K562 (cell line): ENCODE data around the gene BHLHE40. TPM values are rescaled to one million over a fixed set of nuclear protein-coding genes. Genes with fewer than 3 reads are reported as not detected.

ENCODE experiments used
- C11orf30 ChIP-seq: fragments of 450-650 bp; IDR thresholded peaks from 2 replicates; pipeline ENCODE4 v1.6.1; 2016; ENCODE audit warnings: low read depth, mild to moderate bottlenecking
- EWSR1 ChIP-seq: fragments of 450-650 bp; IDR thresholded peaks from 2 replicates; pipeline ENCODE4 v1.6.1; 2018; ENCODE audit warnings: borderline replicate concordance, mild to moderate bottlenecking, low read depth, moderate library complexity; ENCODE audit not compliant: partially characterized antibody
- ILF3 ChIP-seq: fragments of 450-650 bp; IDR thresholded peaks from 2 replicates; pipeline ENCODE4 v1.6.1; 2018; ENCODE audit warnings: antibody characterized with exemption, mild to moderate bottlenecking, moderate library complexity, borderline replicate concordance
- LARP7 ChIP-seq: fragments of 450-650 bp; IDR thresholded peaks from 2 replicates; pipeline ENCODE4 v1.6.1; 2016
- NFIX ChIP-seq: fragments of 250-450 bp; sonication (Bioruptor Pico); IDR thresholded peaks from 2 replicates; pipeline ENCODE4 v1.4.0; 2020; ENCODE audit warnings: low read depth, mild to moderate bottlenecking, moderate library complexity
- PPARD ChIP-seq: fragments of 250-450 bp; sonication (Bioruptor Pico); IDR thresholded peaks from 2 replicates; pipeline ENCODE4 v1.8.0; 2022; ENCODE audit warnings: inconsistent platforms, mild to moderate bottlenecking, moderate library complexity
- ZNF431 ChIP-seq: sonication (generic); formaldehyde crosslinking; IDR thresholded peaks from 2 replicates; pipeline ENCODE4 v1.8.0; 2022; ENCODE audit warnings: mild to moderate bottlenecking, missing genetic modification reagents
- ZNF583 ChIP-seq: fragments of 250-450 bp; sonication (Bioruptor Pico); IDR thresholded peaks from 2 replicates; pipeline ENCODE4 v1.4.0; 2020
- polyA plus RNA-seq, 8 experiments: library from polyadenylated mRNA; depleted of rRNA in 4 of 8; stranded (reverse) in 5 of 8; unstranded in 3 of 8; fragments of >200 nt; fragmentation: Nextera tagmentation in 2 of 8; fragmentation: Illumina TruSeq in 1 of 8; extraction: Ambion mirVana in 2 of 8; extraction: Trizol in 1 of 8; gene quantifications; 2 replicates each; pipeline versions ENCODE4 v1.2.1 to v1.2.3, GENCODE V29; 2011 to 2014; ENCODE audit warnings: inconsistent platforms in 1 of 8, missing spikeins in 1 of 8
- total RNA-seq, 7 experiments: library from RNA; depleted of rRNA in 6 of 7; stranded (reverse); fragments of >200 nt in 6 of 7; fragmentation: Illumina TruSeq in 2 of 7; extraction: Trizol in 2 of 7; gene quantifications; 2 replicates each; pipeline versions ENCODE4 v1.2.1 to v1.2.3, GENCODE V29; 2011 to 2021; ENCODE audit warnings: low replicate concordance in 1 of 7
- TF ChIP-seq, protein P1 (sequence below): sonication (generic); formaldehyde crosslinking; IDR thresholded peaks from 2 replicates; pipeline ENCODE4 v1.8.0; 2022; ENCODE audit warnings: missing genetic modification reagents, mild to moderate bottlenecking, borderline replicate concordance
- TF ChIP-seq, protein P2 (sequence below): fragments of 450-650 bp; formaldehyde crosslinking; IDR thresholded peaks from 2 replicates; pipeline ENCODE4 v1.4.0; 2022; ENCODE audit warnings: missing genetic modification characterization
- TF ChIP-seq, protein P3 (sequence below): sonication (generic); formaldehyde crosslinking; IDR thresholded peaks from 2 replicates; pipeline ENCODE4 v1.9.0; 2022; ENCODE audit warnings: mild to moderate bottlenecking, missing genetic modification reagents
- TF ChIP-seq, protein P4 (sequence below), 2 experiments: fragments of 450-650 bp in 1 of 2; sonication (generic) in 1 of 2; formaldehyde crosslinking in 1 of 2; IDR thresholded peaks; 2 replicates each; pipeline versions ENCODE4 v1.7.1 to v1.9.0; 2016 to 2022; ENCODE audit warnings: inconsistent platforms in 1 of 2, mild to moderate bottlenecking in 1 of 2, missing genetic modification reagents in 1 of 2
- TF ChIP-seq, protein P5 (sequence below): fragments of 250-450 bp; sonication (Bioruptor Pico); IDR thresholded peaks from 2 replicates; pipeline ENCODE4 v1.8.0; 2021; ENCODE audit warnings: mild to moderate bottlenecking, moderate library complexity

The BHLHE40 gene
- total and polyA plus RNA-seq, 9 of the 15 experiments (the other 6 are each of a cell fraction or from before 2014, with no cell fraction given) = 12.0 to 83.9 (median 31.4) TPM

DNA sequence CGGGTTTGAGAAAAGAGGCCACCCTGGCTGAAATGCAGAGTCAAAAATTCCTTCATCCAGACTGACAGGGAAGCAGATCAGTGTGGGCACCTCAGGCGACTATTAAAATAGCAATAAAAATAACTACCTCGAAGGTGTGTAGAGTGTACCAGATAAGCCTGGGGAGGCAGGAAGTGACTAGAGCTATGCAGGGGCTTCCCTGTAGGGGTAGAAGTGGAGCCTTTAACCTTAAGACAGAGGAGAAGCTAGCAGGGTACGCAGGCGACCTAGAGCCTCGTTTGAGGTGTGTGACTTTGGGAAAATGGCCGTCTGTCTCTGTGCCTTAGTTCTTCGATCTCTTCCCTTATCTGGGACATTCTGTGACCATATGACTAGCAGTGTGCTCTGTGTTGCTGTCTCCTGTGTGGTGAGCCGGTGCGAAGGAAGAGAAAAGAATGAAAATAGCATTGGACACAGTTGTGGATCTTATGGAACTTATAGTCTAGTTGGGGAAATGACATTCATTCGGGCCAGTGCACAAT lies 17.6 kb downstream of the BHLHE40 start (continued):
- TF ChIP-seq, protein P1, sequence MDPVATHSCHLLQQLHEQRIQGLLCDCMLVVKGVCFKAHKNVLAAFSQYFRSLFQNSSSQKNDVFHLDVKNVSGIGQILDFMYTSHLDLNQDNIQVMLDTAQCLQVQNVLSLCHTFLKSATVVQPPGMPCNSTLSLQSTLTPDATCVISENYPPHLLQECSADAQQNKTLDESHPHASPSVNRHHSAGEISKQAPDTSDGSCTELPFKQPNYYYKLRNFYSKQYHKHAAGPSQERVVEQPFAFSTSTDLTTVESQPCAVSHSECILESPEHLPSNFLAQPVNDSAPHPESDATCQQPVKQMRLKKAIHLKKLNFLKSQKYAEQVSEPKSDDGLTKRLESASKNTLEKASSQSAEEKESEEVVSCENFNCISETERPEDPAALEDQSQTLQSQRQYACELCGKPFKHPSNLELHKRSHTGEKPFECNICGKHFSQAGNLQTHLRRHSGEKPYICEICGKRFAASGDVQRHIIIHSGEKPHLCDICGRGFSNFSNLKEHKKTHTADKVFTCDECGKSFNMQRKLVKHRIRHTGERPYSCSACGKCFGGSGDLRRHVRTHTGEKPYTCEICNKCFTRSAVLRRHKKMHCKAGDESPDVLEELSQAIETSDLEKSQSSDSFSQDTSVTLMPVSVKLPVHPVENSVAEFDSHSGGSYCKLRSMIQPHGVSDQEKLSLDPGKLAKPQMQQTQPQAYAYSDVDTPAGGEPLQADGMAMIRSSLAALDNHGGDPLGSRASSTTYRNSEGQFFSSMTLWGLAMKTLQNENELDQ (CRISPR knock-in tag) = no peak
- no peak for TF ChIP-seq NFIX
- no peak for TF ChIP-seq EWSR1
- TF ChIP-seq LARP7 = no peak
- no peak for TF ChIP-seq PPARD
- no peak for TF ChIP-seq ILF3
- no peak for TF ChIP-seq ZNF431 (CRISPR knock-in tag)
- peak; percentile 84 for TF ChIP-seq ZNF583
- TF ChIP-seq, protein P2, sequence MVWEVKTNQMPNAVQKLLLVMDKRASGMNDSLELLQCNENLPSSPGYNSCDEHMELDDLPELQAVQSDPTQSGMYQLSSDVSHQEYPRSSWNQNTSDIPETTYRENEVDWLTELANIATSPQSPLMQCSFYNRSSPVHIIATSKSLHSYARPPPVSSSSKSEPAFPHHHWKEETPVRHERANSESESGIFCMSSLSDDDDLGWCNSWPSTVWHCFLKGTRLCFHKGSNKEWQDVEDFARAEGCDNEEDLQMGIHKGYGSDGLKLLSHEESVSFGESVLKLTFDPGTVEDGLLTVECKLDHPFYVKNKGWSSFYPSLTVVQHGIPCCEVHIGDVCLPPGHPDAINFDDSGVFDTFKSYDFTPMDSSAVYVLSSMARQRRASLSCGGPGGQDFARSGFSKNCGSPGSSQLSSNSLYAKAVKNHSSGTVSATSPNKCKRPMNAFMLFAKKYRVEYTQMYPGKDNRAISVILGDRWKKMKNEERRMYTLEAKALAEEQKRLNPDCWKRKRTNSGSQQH (CRISPR knock-in tag) = 0 out of 2 replicates have a peak, but pooled peaks have one; percentile 20
- TF ChIP-seq, protein P3, sequence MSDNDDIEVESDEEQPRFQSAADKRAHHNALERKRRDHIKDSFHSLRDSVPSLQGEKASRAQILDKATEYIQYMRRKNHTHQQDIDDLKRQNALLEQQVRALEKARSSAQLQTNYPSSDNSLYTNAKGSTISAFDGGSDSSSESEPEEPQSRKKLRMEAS = peak; percentile 46; the same call in 1 of the 2 replicates
- TF ChIP-seq C11orf30 = no peak
- TF ChIP-seq, protein P4, sequence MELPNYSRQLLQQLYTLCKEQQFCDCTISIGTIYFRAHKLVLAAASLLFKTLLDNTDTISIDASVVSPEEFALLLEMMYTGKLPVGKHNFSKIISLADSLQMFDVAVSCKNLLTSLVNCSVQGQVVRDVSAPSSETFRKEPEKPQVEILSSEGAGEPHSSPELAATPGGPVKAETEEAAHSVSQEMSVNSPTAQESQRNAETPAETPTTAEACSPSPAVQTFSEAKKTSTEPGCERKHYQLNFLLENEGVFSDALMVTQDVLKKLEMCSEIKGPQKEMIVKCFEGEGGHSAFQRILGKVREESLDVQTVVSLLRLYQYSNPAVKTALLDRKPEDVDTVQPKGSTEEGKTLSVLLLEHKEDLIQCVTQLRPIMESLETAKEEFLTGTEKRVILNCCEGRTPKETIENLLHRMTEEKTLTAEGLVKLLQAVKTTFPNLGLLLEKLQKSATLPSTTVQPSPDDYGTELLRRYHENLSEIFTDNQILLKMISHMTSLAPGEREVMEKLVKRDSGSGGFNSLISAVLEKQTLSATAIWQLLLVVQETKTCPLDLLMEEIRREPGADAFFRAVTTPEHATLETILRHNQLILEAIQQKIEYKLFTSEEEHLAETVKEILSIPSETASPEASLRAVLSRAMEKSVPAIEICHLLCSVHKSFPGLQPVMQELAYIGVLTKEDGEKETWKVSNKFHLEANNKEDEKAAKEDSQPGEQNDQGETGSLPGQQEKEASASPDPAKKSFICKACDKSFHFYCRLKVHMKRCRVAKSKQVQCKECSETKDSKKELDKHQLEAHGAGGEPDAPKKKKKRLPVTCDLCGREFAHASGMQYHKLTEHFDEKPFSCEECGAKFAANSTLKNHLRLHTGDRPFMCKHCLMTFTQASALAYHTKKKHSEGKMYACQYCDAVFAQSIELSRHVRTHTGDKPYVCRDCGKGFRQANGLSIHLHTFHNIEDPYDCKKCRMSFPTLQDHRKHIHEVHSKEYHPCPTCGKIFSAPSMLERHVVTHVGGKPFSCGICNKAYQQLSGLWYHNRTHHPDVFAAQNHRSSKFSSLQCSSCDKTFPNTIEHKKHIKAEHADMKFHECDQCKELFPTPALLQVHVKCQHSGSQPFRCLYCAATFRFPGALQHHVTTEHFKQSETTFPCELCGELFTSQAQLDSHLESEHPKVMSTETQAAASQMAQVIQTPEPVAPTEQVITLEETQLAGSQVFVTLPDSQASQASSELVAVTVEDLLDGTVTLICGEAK (IDR thresholded peaks at IDR 0.05) = no peak
- TF ChIP-seq, protein P4 (CRISPR knock-in tag; IDR thresholded peaks at IDR 0.05) = no peak
- TF ChIP-seq, protein P5, sequence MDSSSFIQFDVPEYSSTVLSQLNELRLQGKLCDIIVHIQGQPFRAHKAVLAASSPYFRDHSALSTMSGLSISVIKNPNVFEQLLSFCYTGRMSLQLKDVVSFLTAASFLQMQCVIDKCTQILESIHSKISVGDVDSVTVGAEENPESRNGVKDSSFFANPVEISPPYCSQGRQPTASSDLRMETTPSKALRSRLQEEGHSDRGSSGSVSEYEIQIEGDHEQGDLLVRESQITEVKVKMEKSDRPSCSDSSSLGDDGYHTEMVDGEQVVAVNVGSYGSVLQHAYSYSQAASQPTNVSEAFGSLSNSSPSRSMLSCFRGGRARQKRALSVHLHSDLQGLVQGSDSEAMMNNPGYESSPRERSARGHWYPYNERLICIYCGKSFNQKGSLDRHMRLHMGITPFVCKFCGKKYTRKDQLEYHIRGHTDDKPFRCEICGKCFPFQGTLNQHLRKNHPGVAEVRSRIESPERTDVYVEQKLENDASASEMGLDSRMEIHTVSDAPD (CRISPR knock-in tag) = no peak
